DND-41 (cell line): ENCODE results near the gene SPPL2C.

Source experiments
- CTCF ChIP-seq: IDR thresholded peaks from 2 replicates; pipeline ENCODE4 v1.5.1; 2012; ENCODE audit warnings: borderline replicate concordance, low read length, moderate library complexity, mild to moderate bottlenecking; ENCODE audit not compliant: poor library complexity, severe bottlenecking; ENCODE audit errors: extremely low read depth
- EZH2 ChIP-seq: IDR thresholded peaks from 3 replicates; pipeline ENCODE4 v1.6.1; 2012; ENCODE audit warnings: borderline replicate concordance, low read depth, mild to moderate bottlenecking, moderate library complexity, low read length, inconsistent platforms; ENCODE audit not compliant: severe bottlenecking

- TF ChIP-seq CTCF (no peak), EZH2 (no peak)
These were observed 5.9 kb upstream of the SPPL2C start for GRCh38 chr17:45838751-45839295.
